Measurements from ENCODE around the gene SLC7A8.
A peak's percentile ranks its signal among the peaks of the same experiment; 100 is the strongest.

SLC7A8 gene

DNA sequence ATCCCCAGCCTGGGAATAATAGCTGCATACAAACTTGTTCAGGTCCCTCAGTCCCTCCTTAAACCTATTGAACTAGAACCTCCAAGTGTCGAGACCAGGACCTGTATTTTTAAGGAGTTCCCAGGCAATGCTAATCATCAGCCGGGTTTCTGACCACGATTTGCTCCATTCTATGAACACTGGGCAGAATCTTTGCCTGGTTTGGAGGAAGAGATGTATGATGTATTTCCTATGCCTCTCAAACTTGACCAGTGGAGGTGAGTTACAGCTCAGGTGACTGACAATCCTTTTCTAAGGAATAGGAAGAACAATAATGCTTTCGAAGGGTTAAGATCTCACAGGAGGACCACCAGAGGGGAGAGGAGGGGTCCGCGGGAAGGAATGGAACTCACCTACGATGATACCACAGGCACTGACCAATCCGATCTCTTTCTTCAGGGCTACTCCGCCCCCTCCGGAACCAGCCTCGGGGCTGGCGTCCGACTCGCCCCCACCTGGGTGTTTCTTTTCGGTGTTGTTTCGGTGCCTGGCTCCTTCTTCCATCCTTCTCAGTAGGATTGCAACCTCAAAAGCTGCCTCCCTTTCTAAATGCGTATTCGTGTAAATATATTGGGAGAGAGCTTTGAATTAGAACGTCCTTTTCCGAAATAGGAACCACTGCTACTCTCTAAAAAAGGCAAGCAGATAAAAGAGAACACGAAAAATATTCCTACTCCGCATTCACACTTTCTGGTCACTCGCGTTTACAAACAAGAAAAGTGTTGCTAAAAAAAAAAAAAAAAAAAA, 895 bp downstream of the SLC7A8 start:
- DNase-seq (ENCODE audit: low read depth) = peak; percentile 15

DNA sequence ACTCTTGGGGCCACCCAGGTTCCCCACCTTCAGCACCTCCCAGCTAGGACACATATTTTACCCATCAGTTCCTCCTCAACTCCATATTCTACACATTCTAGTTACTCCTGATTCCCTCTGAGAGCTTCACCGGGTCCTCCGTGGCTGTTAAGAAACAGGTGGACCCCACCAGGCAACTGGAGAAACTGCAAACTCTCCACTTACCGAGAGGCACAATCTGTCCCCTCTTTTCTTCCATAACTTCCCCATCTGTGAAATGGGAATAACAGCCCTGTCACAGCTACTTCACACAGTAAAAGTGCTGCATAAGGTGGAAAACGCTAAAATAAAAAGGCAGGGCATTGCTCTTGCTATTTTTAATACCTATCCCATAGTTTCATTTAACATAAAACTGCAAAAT, 1.5 kb downstream of the SLC7A8 start:
- DNase-seq (ENCODE audit: low read depth) = no peak

DNA sequence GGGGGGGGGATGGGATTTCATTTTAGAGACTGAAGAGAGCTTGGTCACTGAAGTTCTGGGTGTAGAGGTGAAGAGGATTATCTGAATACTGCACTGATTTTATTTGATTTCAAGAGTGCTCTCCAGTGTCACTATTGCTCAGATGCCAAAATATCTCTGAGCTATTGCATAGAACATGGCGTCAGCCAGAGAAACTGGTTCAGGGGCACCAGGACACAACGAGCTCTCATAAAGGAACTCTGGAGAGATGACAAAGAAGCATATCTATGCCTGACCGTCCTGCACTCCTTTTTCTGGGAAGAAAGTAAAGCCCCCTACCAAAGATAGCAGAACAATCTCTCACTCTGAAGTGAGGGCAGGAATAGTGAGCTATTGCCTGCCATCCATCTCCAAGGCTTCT, 2.0 kb downstream of the SLC7A8 start:
- DNase-seq (ENCODE audit: low read depth) = no peak

DNA sequence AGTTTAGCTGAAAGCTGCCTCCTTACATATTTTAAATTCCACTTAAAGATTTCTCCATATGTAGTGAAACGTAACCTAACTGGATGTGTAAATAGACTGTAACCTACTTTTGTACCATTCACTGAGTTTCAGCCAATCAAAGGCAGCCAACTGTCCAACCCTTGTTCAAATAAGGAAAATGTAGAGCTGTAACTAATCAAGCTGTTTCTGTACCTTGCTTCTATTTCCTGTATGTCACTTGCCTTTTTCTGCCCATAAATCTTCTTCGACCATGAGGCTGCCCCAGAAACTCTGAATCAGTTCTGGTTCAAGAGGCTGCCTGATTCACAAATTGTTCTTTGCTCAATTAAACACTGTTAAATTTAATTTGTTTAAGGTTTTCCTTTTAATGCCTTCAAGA, 6.3 kb downstream of the SLC7A8 start:
- no peak for DNase-seq (ENCODE audit: low read depth)

DNA sequence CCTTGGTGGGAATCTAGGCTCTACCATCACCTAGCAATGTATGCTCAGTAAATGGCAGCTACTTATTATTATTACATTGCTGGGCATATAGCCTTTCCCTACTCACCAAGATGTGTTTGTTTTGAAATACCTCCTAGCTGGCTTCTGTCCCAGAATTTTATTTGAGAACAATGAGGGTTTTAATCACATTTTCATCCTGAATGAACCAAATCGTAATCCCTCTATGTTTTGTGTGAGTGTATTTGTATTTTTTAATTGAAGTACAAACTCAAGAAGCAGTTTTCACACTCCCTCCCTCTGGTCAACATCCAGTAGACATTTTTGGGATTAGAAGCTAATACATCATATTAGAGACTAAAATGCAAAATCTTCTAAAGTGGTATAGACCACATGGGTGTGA, 7.6 kb downstream of the SLC7A8 start:
- no peak for DNase-seq (ENCODE audit: low read depth)

DNA sequence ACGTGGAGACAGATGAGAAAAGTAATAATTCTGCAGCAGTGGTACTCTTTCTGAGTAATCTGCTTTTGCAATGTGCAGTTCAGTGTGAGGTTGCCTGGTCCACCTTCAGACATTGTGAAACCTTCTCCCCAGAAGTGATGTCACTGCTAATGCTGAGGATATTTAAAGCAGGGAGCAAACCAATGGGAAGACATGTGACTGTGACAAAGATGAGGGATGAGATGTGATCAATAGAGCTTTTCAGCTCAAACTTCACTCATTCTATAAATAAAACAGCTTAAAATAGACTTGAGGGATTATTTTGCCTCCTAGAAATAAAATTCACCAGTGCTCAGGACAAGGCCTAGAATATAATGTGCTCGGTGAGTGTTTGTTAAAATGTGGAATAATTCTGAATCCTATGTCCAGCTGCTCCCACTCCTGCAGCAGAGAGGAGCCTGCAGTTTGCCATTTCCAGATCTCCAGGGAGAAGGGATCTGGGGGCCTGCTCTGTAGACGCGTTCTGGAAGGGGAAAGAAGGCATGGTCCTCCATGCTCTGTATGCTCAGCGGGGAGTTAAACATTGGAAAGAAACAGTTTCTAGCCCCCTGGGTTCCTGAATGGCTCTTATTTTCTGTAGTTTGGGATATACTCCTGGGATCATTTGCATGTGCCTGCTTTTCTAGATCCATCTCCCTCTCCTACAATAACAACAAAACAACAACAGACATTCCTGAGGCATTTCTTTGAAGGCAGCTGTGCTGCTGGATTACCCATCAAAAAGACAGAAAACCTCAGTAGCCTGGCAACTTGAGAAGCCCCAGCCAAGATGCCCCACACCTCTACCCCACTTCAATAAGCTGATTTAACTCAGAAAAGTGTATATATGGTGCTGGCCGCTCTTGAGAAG, 8.9 kb downstream of the SLC7A8 start:
- DNase-seq (ENCODE audit: low read depth) = no peak

DNA sequence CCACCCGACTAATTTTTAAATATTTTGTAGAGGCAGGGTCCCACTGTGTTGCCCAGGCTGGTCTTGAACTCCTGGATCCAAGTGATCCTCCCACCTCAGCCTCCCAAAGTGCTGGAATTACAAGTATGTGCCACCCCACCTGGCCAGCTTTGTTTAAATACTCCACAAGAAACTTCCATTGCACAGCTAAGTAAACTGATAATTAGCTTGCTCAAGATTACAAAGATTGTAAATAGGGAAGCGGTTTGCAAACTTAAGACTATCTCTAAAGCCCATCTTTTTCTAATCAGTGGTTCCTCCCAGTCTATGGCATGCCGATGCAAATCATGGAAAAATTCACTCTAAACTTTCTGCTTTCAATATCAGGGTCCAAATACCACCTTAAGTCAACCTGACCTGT, 9.7 kb downstream of the SLC7A8 start:
- DNase-seq (ENCODE audit: low read depth) = no peak

DNA sequence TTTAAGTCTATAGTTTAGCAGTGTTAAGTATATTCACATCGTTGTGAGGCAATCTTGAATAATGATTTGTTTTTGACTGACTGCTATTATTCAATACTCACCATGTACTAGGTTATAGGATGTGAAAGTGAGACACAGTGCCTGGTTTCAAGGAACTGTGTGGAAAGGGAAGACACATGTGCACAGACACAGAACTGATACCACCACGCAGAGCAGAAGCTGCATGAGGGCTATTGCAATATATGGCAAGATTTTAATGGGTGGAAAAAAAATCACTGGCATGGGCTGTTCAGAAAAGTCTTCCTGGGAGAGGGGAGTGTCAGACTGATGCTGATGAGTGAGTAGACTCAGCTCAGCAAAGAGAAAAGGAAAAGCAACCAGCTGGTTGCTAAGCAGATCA, 10.4 kb downstream of the SLC7A8 start:
- DNase-seq (ENCODE audit: low read depth) = no peak

DNA sequence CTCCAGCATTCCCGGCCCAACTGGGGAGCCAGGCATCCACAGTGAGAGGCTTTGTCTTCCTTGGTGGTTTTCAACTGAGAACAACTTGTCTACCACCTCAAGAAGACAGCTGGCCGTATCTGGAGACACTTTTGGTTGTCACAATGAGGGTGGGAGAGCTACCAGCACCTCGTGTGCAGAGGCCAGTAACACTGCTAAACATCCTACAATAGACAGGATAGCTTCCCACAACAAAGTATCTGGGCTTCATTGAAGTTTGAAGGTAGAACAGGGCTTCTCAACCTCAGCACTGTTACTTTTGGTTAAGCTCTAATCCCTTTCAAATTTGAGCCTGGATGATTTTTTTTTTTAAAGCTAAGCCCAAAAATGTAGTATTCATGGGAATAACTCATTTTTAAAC, 10.9 kb downstream of the SLC7A8 start:
- DNase-seq (ENCODE audit: low read depth) = no peak

DNA sequence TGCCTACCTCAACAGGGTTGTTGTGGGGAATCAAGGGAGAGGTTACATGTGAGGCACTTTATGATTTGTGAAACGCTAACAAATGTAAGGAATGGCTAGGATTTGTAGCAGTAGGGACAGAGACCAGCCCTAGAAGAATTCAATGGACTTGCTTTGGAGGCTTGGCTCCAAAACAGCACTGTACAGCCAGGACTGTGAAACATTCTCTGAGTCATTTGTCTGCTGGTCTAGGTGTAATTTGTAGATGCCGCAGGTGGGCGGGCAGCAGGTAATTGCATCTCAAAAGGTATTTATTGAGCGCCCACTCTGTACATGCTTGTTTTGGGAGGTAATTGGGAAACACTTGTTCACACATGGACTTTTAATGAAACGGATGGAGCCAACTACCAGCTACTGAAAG, 11.4 kb downstream of the SLC7A8 start:
- DNase-seq (ENCODE audit: low read depth) = no peak

DNA sequence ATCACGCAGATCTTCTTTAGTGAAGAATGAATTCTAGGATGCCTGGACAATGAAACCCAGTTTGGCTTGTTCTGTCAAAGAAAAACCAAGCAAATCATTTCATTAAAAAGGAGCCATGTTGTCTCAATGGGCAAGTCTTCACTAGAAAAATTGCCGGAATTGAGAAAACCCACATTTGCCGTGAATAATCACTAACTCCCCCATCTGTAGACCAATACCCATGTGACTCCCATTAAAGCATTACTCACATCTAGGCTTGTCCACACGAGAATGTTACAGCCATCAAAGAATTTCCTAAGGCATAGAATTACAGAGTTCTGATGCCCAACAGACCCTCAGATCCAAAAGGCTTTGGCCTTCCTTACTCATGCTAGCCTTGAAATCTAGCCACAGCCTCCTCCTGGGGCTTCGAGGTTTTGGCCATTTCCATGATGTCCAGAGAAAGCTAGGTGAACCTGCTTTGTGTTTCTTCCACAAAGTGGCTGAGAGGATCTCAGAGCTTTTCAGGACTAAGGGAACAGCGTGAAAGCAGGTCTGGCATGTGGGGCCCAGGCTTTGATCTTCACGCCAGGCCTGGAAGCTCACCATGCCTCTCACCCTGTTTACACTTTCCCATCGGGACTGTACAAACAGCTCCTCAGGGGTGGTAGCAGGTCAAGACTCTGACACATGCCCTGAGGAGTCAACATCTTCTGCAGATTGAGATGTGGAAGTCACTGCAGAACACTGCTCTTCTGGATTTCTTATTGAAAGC, 12.1 kb downstream of the SLC7A8 start:
- no peak for DNase-seq (ENCODE audit: low read depth)

DNA sequence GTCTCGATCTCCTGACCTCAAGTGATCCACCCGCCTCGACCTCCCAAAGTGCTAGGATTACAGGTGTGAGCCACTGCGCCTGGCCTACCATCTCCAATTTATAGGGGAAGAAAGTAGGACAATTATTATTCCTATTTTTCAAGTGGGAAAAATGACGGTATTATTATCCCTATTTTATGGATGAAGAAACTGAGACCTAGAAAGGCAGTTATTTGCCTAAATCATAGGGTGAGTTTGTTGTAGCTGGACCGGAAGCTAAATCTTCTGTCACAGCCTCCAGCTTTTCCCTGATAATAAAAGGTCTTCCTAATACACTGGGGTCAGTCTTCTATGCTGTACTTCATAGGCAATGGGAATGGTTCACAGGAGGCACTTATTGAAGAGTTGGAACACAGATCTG, 13.8 kb downstream of the SLC7A8 start:
- DNase-seq (ENCODE audit: low read depth) = no peak

DNA sequence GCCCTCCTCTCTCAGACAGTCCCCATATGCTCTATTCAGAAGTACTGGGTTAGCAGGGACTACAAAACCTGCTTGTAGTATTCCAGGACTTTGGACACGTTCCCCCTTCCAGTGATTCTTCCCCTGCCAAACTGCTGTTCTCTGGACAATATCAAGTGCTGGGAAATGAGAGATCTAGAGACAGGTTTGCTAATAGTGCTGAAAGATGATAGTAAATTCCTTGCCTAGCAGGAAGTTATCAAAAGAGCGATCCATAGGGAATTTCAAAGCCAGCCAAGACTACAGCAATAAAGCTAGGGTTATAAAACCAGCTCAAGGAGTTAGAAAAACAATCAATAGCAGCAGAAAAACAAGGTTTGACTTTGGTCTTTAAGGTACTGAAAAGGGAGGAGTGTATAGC, 15.2 kb downstream of the SLC7A8 start:
- no peak for DNase-seq (ENCODE audit: low read depth)

DNA sequence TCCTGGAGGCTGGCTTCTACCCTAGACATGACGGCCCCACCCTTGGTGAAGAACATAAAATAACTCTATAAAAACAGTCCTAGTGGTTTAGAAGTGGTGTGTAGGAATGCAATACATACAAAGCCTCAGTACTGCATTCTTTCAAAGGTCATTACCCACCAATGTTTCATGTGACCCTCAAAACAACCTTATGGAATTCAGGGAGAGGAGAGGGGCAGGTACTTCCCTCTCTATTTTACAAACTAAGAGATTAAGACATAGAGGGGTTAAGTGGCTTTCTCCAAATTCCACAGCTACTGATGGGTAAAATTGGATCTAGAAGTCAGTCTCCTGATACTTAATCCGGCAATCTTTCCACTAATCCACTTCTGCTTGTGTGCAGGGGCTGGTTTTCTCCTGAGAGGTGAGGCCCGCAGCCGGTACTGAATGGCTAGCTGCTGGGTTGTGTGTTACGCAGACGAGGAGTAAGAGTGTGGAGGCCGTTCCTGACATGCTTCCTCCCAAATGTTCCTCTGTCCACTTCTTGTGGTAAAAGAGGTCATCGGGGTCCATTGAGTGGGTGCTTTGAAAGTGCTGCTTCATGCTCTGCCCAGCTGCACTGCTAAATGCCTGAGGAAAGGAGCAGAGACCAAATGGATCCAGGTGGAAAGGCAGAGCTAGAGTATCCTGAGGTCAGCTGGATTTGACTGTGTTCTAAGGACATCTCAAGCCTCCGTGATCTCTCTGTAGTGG, 16.2 kb downstream of the SLC7A8 start:
- no peak for DNase-seq (ENCODE audit: low read depth)

DNA sequence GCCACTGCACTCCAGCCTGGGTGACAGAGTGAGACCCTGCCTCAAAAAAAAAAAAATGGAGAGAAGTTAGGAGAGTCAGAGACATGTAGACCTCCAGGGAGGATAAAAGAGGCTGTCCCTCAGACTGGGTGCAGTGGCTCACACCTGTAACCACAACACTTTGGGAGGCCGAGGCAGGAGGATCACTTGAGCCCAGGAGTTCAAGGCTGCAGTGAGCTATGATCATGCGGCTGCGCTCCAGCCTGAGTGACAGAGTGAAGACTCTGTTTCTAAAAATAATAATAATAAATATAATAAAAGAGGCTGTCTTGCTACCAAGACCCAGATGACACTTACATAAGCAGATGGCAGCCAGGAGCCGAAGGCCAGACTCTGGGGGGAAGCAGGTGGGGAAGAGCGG, 18.5 kb downstream of the SLC7A8 start:
- DNase-seq (ENCODE audit: low read depth) = no peak

DNA sequence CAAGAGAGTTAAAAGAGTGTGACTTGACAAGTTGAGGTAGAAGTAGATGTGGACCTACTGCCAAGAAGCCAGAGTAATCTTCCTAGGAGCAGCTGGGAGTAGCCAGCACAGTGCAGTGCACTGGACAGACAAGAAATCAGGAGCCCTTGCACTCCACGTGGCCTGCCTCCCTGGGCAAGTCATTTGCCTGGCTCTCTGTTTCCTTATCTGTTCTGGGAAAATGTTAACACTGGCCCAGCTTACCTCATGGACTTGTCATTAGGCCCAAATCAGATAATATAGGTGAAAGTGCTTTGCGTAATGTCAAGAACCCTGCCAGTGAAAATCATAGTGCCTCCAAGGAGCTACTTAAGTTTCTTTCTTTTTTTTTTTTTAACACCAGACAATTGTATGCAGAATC, 19.2 kb downstream of the SLC7A8 start:
- DNase-seq (ENCODE audit: low read depth) = no peak

DNA sequence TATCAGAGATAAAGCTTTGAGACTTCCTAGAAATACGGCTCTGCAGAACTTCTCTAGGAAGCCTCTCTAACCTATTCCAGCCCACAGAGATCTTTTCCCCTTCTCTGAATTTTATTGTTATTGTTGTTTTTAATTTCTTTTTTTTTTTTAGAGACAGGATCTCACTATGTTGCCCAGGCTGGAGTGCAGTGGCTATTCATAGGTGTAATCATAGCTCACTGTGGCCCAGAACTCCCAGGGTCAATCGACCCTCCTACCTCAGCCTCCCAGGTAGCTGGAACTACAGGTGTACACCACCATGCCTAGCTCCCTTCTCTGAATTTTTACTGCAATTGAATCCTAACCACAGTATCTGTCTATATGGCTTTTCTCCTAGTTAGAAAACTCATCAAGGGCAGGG, 19.6 kb downstream of the SLC7A8 start:
- no peak for DNase-seq (ENCODE audit: low read depth)

DNA sequence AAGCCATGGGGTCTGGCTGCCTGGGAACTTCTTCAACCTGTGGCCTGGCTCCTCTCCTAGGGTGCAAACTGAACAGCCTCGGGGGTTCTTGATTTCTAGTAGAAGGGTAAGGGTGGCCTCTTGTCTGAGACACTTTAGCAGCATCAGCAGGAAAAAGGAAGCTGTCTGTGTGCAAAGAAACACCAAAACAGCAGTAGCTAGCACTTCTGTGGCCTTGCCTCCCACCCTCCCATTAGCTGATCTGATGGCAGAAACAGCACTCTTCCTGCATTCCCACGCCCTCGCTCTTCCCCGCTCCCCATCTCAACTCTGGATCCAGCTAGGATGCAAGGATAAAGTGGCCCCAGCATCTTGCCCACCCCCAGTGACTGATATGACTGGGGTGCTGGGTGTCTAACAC, 20.7 kb downstream of the SLC7A8 start:
- no peak for DNase-seq (ENCODE audit: low read depth)

DNA sequence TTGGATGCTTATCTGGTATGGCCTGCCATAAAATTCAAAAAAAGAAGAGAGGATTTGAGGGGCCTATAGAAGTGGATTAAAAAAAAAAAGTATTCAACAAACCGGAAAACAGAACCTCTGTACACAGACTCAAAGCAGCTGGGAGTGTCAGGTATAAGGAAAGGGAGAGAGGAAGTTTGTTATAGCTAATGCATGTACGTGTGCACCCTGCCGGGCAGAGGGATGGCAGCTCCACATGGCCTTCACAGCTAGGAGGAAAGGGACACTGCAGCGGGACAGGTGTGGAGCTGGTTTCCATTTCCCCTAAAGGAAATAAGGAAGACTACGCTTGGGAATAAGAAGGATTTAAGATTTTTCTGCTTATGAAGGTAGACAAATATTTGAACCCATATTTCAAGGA, 21.5 kb downstream of the SLC7A8 start:
- DNase-seq (ENCODE audit: low read depth) = no peak

DNA sequence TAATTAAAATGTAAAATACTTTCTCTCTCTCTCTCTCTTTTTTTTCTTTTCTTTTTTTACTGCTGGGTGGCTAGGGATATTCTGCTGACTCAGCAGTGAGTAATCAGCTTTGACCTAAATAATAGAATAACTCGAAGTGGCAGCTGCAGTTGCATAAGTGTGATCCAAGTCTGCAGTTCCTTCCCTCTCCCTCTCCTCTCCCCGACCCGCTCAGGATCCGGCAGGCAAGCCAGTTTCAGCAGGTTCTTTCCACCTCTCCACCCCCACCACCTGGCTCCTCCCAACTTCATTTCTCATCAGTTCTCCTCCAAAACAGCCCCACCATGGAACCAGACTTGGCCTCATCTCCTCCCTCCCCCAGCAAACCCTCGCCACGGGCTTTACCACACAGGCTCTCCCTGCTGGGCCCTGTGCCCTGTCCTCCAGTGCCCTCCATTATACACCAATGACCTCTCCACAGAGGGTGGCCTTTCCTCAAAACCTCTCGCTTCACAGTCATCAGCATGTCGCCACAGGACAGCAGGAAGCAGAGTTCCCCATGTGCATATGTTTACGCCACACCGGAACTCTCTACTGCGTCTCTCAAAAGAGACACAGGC, 22.4 kb downstream of the SLC7A8 start:
- DNase-seq (ENCODE audit: low read depth) = no peak

DNA sequence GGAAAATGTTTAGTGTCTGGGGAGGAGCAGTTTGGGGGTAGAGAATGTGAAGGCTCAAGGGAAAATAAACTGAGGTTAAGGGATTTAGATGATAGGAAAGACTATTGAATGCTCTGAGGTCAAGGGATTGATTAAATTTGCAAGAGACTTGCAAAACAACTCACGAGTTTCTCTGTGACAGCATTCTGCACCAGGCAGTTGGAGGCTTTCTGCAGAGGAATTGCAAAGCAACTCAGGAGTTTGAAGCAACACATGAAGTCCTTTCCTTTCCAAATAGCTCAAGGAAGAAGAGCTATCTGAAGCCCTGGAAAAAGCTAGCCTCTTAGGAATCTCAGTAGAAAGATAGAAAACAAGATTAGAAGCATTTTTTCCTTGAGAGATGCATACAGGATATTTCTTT, 23.9 kb downstream of the SLC7A8 start:
- no peak for DNase-seq (ENCODE audit: low read depth)

DNA sequence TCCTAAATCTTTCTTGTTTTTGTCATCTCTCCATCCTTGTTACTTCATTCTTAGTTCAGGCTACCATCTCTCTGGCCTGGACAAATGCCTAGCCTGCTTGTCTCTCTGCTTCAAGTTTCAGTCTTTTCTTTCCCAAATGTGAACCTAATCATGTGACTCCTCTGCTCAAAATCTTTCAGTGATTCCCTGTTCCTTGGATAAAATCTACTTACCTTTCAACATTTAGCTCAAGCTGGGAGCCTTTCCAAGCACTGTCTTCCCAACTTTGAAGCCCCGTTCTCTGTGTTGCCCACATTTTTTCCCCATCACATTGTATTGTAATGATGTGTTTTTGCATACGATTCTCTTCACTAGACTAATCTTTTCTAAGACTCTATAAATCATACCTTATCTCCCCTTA, 24.7 kb downstream of the SLC7A8 start:
- DNase-seq (ENCODE audit: low read depth) = no peak
